ENCODE results near the gene CUTA. TPM values are rescaled to one million over a fixed set of nuclear protein-coding genes. Genes with fewer than 3 reads are reported as not detected.

Gene CUTA
- polyA plus RNA-seq, 1 of the 3 experiments (the other 2 are of a cell fraction), result 444 TPM

GRCh38 chr6:33411632-33412005 is 6.3 kb downstream of the CUTA start:
- Histone ChIP-seq H3F3A (replicated peaks; ENCODE audit: insufficient read depth) (peaks cover 46% of the 10 kb centered on the region), H4K20me1 (ENCODE audit: insufficient read depth) (0 out of 2 replicates have a peak, but pooled peaks cover 5% of the 10 kb centered on the region), H3K27ac (ENCODE audit: low read depth in 2 of 2, low read length in 1 of 2) (peak overlapping the region; percentile 67 to 95; a peak in 2 of 4 replicates), H2AFZ (ENCODE audit: low read depth) (no peak overlapping the region), H3K4me3 (ENCODE audit: low read depth in 2 of 2, low read length in 1 of 2) (peak overlapping the region; percentile 76), H3K9ac (peak overlapping the region; percentile 90), H3K36me3 (replicated peaks in 1 of 2; ENCODE audit: control insufficient read depth in 1 of 2, insufficient read depth in 2 of 2, low read length in 1 of 2) (peaks cover 18 to 47% of the 10 kb centered on the region in 2 experiments), H3K27me3 (ENCODE audit: insufficient read depth) (no peaks in the 10 kb centered on the region), H3K9me2 (no peaks in the 10 kb centered on the region), H3K9me3 (no peaks in the 10 kb centered on the region), H3K4me1 (ENCODE audit: control insufficient read depth in 1 of 2, insufficient read depth in 2 of 2, low read depth in 1 of 2, low read length in 1 of 2) (peaks cover 8 to 30% of the 10 kb centered on the region in 2 experiments), H3K4me2 (peak overlapping the region; percentile 84), H3K79me2 (ENCODE audit: insufficient read depth) (peaks cover 54% of the 10 kb centered on the region)
- 81% methylated on average over 6 of the region's 6 CpGs for WGBS (ENCODE audit: low lambda C conversion rate)
- ChIA-PET CTCF (interaction anchor here (1.0 to 3.1 kb wide), 3 partner anchors 14 to 21 kb away, joined by 3 to 10 read pairs (median 4); no protein-coding TSS in a partner anchor), POLR2A (no interaction called here)
- no peak for DNase-seq
- TF ChIP-seq MXI1 (IDR thresholded peaks at IDR 0.05; ENCODE audit: low read depth, low read length), result no peak
- no peak for TF ChIP-seq CTCF (IDR thresholded peaks at IDR 0.05)
- TF ChIP-seq NRF1 (IDR thresholded peaks at IDR 0.05; ENCODE audit: low read depth, low read length), result no peak
- TF ChIP-seq SMC3 (IDR thresholded peaks at IDR 0.05; ENCODE audit: low read depth, low read length), result no peak
- no peak for TF ChIP-seq USF1 (IDR thresholded peaks at IDR 0.05; ENCODE audit: borderline replicate concordance, low read depth)
- no peak for TF ChIP-seq ELF1 (IDR thresholded peaks at IDR 0.05)
- TF ChIP-seq MAX (IDR thresholded peaks at IDR 0.05; ENCODE audit: low read depth), result no peak
- TF ChIP-seq RCOR1 (IDR thresholded peaks at IDR 0.05; ENCODE audit: low read length), result no peak
- no peak for TF ChIP-seq MEF2A (IDR thresholded peaks at IDR 0.05; ENCODE audit: borderline replicate concordance, low read depth)
- TF ChIP-seq PBX3 (IDR thresholded peaks at IDR 0.05), result no peak
- TF ChIP-seq JUND (IDR thresholded peaks at IDR 0.05), result no peak
- TF ChIP-seq RFX5 (IDR thresholded peaks at IDR 0.05; ENCODE audit: low read length), result no peak
- no peak for TF ChIP-seq RXRA (IDR thresholded peaks at IDR 0.05; ENCODE audit: borderline replicate concordance, low read depth)
- TF ChIP-seq REST (IDR thresholded peaks at IDR 0.05; ENCODE audit: low read depth, low read length), result no peak
- no peak for TF ChIP-seq USF2 (IDR thresholded peaks at IDR 0.05; ENCODE audit: borderline replicate concordance, low read depth, low read length)
- no peak for TF ChIP-seq CHD2 (IDR thresholded peaks at IDR 0.05; ENCODE audit: low read length, partially characterized antibody)
- no peak for TF ChIP-seq GATA2 (CRISPR knock-in tag; IDR thresholded peaks at IDR 0.05)

All from SK-N-SH (cell line).